IPS-NIHi7 (cell line): ENCODE measurements around the gene CEP120.

ENCODE experiments used
- DNase-seq: peaks from one replicate; pipeline ENCODE4 v3.0.0; 2012; ENCODE audit warnings: mixed read lengths; ENCODE audit errors: extremely low spot score

CEP120 gene

GRCh38 chr5:123299136-123299535, 124.1 kb downstream of the CEP120 start:
- no peak for DNase-seq

DNA sequence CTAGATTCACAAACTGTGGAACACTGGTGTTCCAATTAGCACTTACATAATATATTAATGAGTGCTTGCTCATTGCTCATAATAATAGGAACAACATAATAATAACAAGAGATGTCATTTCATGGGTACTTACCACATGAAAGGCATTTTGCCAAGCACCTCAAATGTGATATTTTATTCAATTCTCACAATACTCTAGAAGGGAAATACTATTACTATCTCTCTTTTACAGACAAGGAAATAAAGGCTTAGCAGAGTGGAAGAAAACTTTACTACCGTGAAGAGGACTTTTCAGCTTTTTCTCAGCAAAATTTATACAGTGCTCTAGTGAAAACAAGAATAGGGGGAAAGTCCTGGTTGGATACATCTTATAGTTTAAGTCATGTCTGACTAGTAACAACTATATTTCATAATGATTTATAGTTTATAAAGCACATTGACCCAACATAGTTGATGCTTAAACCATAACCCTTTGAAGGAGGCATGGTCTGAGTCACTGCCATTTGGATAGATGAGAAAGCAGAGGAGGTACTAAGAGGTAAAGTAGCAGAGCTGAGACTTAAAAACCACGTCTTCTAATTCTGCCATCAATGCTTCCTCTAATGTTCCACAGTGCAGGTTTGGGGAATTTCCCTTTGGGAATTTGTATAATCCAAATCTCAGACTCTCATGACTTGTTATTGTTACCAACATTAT, 124.7 kb downstream of the CEP120 start:
- DNase-seq = no peak

DNA sequence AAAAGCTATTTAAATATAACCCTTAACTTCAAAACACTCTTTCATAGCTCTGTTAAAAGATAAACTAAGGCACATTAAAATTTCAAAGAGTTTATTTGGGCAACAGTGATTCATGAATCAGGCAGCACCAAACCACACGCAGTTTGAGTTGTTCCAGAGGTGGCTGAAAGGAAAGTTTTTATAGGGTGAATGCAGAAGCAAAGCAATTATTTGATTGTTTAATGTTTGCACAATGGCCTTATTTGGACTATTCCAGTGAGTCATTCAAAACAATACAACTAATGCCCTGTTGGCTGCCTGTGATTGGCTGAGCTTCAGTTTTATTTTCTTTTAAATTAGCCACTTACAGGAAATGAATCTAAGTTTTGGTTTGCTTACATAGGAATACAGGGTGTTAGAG, 125.3 kb downstream of the CEP120 start:
- DNase-seq = no peak

GRCh38 chr5:123297198-123297831, 125.9 kb downstream of the CEP120 start:
- no peak for DNase-seq
